ENCODE results near the gene KITLG. TPM values are rescaled to one million over a fixed set of nuclear protein-coding genes. Genes with fewer than 3 reads are reported as not detected.

Gene KITLG
- total and polyA plus RNA-seq, 2 of the 8 experiments (the other 6 are each of a cell fraction or from before 2014, with no cell fraction given) = 1.3 to 7.8 TPM

DNA sequence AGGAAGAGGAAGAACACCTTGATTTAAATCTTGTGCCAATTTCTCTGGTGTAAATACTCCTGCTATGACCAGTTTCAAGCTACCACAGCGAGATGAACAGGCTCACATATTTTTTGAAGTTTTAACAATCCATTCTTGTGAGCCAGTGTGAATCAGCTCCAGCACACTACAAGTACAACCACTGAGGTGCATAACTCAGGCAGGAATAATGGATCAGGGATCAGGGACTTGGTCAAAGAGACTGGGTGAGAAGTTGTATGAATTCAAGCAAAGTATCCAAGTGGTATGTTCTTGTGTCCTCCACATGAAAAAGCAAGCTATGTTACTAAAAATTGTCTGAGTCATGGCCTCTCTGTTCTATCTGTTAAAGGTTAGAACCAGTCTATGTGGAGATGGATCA, 35.2 kb upstream of the KITLG start:
- Histone ChIP-seq H3K23me2 (ENCODE audit: low read depth, low read length) (no peaks in the 10 kb centered on the region), H3K27me3 (replicated peaks in 1 of 4; ENCODE audit: control insufficient read depth in 3 of 4, extremely low read depth in 1 of 4, insufficient read depth in 3 of 4, low read length in 3 of 4) (no peaks in the 10 kb centered on the region), H2BK12ac (ENCODE audit: low read depth, low read length) (no peak overlapping the region), H4K5ac (ENCODE audit: insufficient read length, low read depth, low read length) (no peak overlapping the region), H3K9me3 (ENCODE audit: insufficient read depth in 2 of 2, low read depth in 1 of 2, low read length in 1 of 2) (no peaks in the 10 kb centered on the region), H4K8ac (ENCODE audit: extremely low read depth, insufficient read depth, low read length) (no peak overlapping the region), H3K14ac (ENCODE audit: insufficient read length) (no peak overlapping the region), H3K4ac (replicated peaks; ENCODE audit: insufficient read length, low read depth, low read length) (no peak overlapping the region), H3K79me1 (ENCODE audit: low read depth, low read length) (no peaks in the 10 kb centered on the region), H2AK5ac (ENCODE audit: low read depth, low read length) (no peak overlapping the region), H3K36me3 (ENCODE audit: control insufficient read depth in 2 of 4, insufficient read depth in 4 of 4, low read length in 3 of 4) (no peaks in the 10 kb centered on the region), H2AFZ (ENCODE audit: low read length) (no peak overlapping the region), H4K91ac (replicated peaks; ENCODE audit: insufficient read length, low read length) (no peak overlapping the region), H2BK5ac (ENCODE audit: low read depth, low read length) (no peak overlapping the region), H3K27ac (ENCODE audit: low read depth, low read length) (no peak overlapping the region), H3K18ac (ENCODE audit: extremely low read depth, low read length) (no peak overlapping the region), H3K56ac (replicated peaks; ENCODE audit: insufficient read length, low read depth, low read length) (no peak overlapping the region), H2BK20ac (ENCODE audit: low read length) (no peak overlapping the region), H3K9ac (replicated peaks in 1 of 4; ENCODE audit: extremely low read depth in 1 of 4, low read depth in 3 of 4, low read length in 3 of 4) (no peak overlapping the region), H4K20me1 (replicated peaks in 1 of 2; ENCODE audit: control insufficient read depth in 1 of 2, insufficient read depth in 2 of 2, low read length in 2 of 2) (no peaks in the 10 kb centered on the region), H3K4me3 (ENCODE audit: extremely low read depth in 1 of 4, insufficient read depth in 2 of 4, low read depth in 3 of 4, low read length in 4 of 4) (no peak overlapping the region), H2BK120ac (replicated peaks; ENCODE audit: low read depth, low read length) (no peak overlapping the region), H2BK15ac (ENCODE audit: low read length) (no peak overlapping the region), H3K4me2 (ENCODE audit: insufficient read depth in 1 of 2, low read depth in 2 of 2, low read length in 2 of 2) (no peak overlapping the region), H3K23ac (ENCODE audit: insufficient read length) (no peak overlapping the region), H3K79me2 (ENCODE audit: control insufficient read depth in 1 of 2, insufficient read depth in 2 of 2, low read length in 2 of 2) (no peaks in the 10 kb centered on the region), H3K4me1 (replicated peaks in 1 of 4; ENCODE audit: control insufficient read depth in 3 of 4, insufficient read depth in 4 of 4, low read length in 3 of 4) (no peaks in the 10 kb centered on the region)
- ChIA-PET POLR2A (ENCODE audit: partially characterized antibody) (no interaction called here), CTCF (ENCODE audit: partially characterized antibody) (interaction anchor here (1.5 kb wide), 1 partner anchor 19 kb away, joined by 4 read pairs; no protein-coding TSS in a partner anchor)
- no peak for FAIRE-seq
- WGBS, 2 experiments (ENCODE audit: extremely low coverage in 1 of 2, insufficient coverage in 1 of 2, insufficient read length in 1 of 2, insufficient replicate concordance in 2 of 2, low coverage in 1 of 2, low lambda C conversion rate in 2 of 2, missing lambda C conversion rate in 1 of 2) = 85% methylated on average over 1 of the region's 1 CpG; no CpG with 5 or more reads in 1 of the 2 experiments
- no peak for DNase-seq (ENCODE audit: low read depth in 1 of 2, low spot score in 2 of 2)
- TF ChIP-seq SP4 (IDR thresholded peaks at IDR 0.05; ENCODE audit: low read length) (no peak), EP300 (IDR thresholded peaks at IDR 0.05; ENCODE audit: borderline replicate concordance in 1 of 2, low read depth in 2 of 2, low read length in 2 of 2) (no peak), JUND (IDR thresholded peaks at IDR 0.05; ENCODE audit: low read length) (no peak), ZNF274 (IDR thresholded peaks at IDR 0.05; ENCODE audit: borderline replicate concordance, extremely low read depth, low read length) (no peak), RFX5 (IDR thresholded peaks at IDR 0.05; ENCODE audit: borderline replicate concordance, low read depth, low read length) (no peak), SUZ12 (IDR thresholded peaks at IDR 0.05; ENCODE audit: low read length) (no peak), CTBP2 (IDR thresholded peaks at IDR 0.05; ENCODE audit: borderline replicate concordance, insufficient read depth, insufficient read length, low read length) (no peak), KDM4A (IDR thresholded peaks at IDR 0.05; ENCODE audit: low read depth, low read length, severe bottlenecking) (no peak), SIN3A (conservative IDR thresholded peaks at IDR 0.05 in 1 of 2, IDR thresholded peaks at IDR 0.05 in 1 of 2; ENCODE audit: low read depth in 1 of 2, low read length in 2 of 2) (no peak), RBBP5 (IDR thresholded peaks at IDR 0.05; ENCODE audit: borderline replicate concordance, low read depth, low read length) (no peak), EGR1 (IDR thresholded peaks at IDR 0.05; ENCODE audit: borderline replicate concordance, low read depth, low read length) (no peak), BACH1 (IDR thresholded peaks at IDR 0.05; ENCODE audit: low read length) (no peak), GTF2F1 (IDR thresholded peaks at IDR 0.05; ENCODE audit: borderline replicate concordance, low read depth, low read length) (no peak)
- TF ChIP-seq, protein P1, sequence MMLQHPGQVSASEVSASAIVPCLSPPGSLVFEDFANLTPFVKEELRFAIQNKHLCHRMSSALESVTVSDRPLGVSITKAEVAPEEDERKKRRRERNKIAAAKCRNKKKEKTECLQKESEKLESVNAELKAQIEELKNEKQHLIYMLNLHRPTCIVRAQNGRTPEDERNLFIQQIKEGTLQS (IDR thresholded peaks at IDR 0.05; ENCODE audit: insufficient read depth, low read depth, low read length) = no peak
